ACC112 (cell line): ENCODE data around the gene PRR12.

Experiments used
- H2AFZ ChIP-seq: fragments of 200-600 bp; sonication (generic); one replicate; pipeline ENCODE4 v1.6.0; 2017; ENCODE audit warnings: antibody characterized with exemption, low read length; ENCODE audit not compliant: unreplicated experiment
- H3K27ac ChIP-seq: fragments of 200-600 bp; sonication (generic); 2 replicates; pipeline ENCODE4 v1.5.1; 2014; ENCODE audit warnings: low read depth, mild to moderate bottlenecking, antibody characterized with exemption, low read length, moderate library complexity
- H3K27me3 ChIP-seq: fragments of 200-600 bp; sonication (generic); 2 replicates; pipeline ENCODE4 v1.6.1; 2014; ENCODE audit warnings: mild to moderate bottlenecking, antibody characterized with exemption, low read length, moderate library complexity, mixed read lengths; ENCODE audit not compliant: insufficient read depth
- H3K36me3 ChIP-seq: fragments of 200-600 bp; sonication (generic); 2 replicates; pipeline ENCODE4 v1.6.1; 2016; ENCODE audit warnings: mild to moderate bottlenecking, antibody characterized with exemption, low read length, moderate library complexity, mixed read lengths; ENCODE audit not compliant: insufficient read depth
- H3K4me1 ChIP-seq: fragments of 200-600 bp; sonication (generic); one replicate; pipeline ENCODE4 v1.6.1; 2016; ENCODE audit warnings: low read length, mixed read lengths; ENCODE audit not compliant: insufficient read depth, unreplicated experiment, control insufficient read depth
- H3K4me3 ChIP-seq: fragments of 200-600 bp; sonication (generic); 2 replicates; pipeline ENCODE4 v1.5.1; 2014; ENCODE audit warnings: mild to moderate bottlenecking, low read depth, low read length
- H3K79me2 ChIP-seq: fragments of 200-600 bp; sonication (generic); one replicate; pipeline ENCODE4 v1.6.0; 2016; ENCODE audit warnings: low read length; ENCODE audit not compliant: control insufficient read depth, unreplicated experiment, insufficient read depth

PRR12 gene

GRCh38 chr19:49639401-49640112 lies 48.6 kb downstream of the PRR12 start:
- Histone ChIP-seq H3K27me3 (no peaks in the 10 kb centered on the region), H3K27ac (peak overlapping the region; percentile 83), H2AFZ (no peak overlapping the region), H3K4me1 (peaks cover 21% of the 10 kb centered on the region), H3K79me2 (peaks cover 38% of the 10 kb centered on the region), H3K36me3 (peaks cover 5% of the 10 kb centered on the region; the same call in 1 of the 2 replicates), H3K4me3 (peak overlapping the region; percentile 95)

- Histone ChIP-seq H3K4me3 (peak within 1 kb of the TSS; percentile 95), H3K4me1 (peaks cover 21% of the 10 kb centered on the region), H2AFZ (no peak within 1 kb of the TSS), H3K27ac (peak within 1 kb of the TSS; percentile 100), H3K27me3 (no peaks in the 10 kb centered on the region), H3K36me3 (no peaks in the 10 kb centered on the region), H3K79me2 (peaks cover 45% of the 10 kb centered on the region)
Observed at GRCh38 chr19:49640113-49640898, 49.3 kb downstream of the PRR12 start, which contains the start of gene RRAS. Gene RRAS, minus strand, starts transcription at chr19:49640143. Its CDS starts 45 bp downstream, at chr19:49640098.

DNA sequence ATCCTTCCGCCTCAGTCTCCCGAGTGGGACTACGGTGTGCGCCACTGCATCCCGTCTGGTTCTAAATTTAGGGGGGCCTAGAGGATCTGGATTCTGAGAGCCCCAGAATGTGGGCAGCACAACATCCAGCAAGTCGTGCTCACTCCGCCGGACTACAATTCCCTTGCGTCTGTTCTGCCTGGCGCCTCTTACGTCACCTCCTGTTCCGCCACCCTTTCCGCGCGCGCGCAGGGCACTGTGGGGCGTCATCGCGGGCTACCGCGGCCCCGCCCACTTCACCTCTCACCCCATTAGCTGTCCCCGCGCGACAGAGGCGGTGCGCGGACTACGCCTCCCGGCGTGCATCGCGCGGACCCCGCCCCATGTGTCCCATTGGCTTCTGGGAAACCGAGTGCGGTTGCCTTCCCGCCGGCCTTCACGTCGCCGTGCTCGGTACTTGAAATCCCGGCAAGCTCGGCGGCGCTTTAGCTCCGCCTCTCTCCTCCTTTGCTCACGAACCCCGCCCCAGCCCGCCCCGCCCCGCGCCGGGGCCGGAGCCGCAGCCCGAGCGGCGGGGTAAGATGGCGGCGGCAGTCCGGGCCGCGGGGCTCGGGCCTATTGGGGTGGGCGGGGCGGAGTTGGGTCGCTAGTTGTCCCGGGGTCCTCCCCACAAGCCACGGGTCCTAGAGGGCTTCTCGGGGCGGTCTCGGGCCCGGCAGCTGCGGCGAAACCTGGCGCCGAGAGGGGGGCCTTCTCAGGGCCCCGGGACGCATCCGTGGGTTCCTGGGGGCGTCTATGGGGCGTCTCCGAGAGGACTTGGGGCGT lies 50.9 kb downstream of the PRR12 start, which contains the start of gene SCAF1:
Gene SCAF1, plus strand, starts transcription at position 522 of the 804 bp plus-strand sequence. CDS start 2,818 bp downstream, outside the sequence.
- Histone ChIP-seq H3K4me3 (peak within 1 kb of the TSS; percentile 99), H3K79me2 (peaks cover 49% of the 10 kb centered on the region), H3K36me3 (no peaks in the 10 kb centered on the region), H2AFZ (no peak within 1 kb of the TSS), H3K27ac (peak within 1 kb of the TSS; percentile 100), H3K4me1 (peaks cover 21% of the 10 kb centered on the region), H3K27me3 (no peaks in the 10 kb centered on the region)

DNA sequence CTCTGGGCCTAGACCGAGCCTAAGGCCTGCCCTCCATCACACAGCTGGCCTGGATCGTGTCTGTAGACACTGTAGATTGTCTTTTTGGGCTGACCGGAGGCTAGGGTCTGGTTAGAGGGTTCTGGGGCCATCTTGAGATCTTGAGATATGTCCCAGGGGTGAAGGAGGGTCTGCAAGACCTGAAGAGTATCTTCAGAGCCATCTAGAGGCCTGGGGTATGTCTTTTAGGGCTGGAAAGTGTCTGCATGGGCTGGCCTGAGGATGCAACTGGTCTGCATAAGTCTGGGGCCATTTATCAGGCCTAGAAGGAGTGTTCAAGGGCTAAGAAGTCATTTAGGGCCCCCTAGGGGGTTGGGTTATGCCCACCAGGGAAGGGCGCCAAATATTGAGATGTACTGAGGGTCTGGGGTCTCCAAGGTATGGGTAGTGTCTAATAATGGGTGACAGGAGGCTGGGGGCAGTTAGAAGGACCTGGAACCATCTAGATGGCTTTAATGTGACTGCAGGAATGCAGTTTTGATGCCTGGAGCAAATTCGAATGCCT lies 51.6 kb downstream of the PRR12 start:
- H3K4me1 ChIP-seq = peaks cover 21% of the 10 kb centered on the region
- H3K36me3 ChIP-seq = no peaks in the 10 kb centered on the region
- H3K27me3 ChIP-seq = no peaks in the 10 kb centered on the region
- peak overlapping the region; percentile 99 for H3K4me3 ChIP-seq
- H3K27ac ChIP-seq = peak overlapping the region; percentile 100
- H2AFZ ChIP-seq = no peak overlapping the region
- peaks cover 53% of the 10 kb centered on the region for H3K79me2 ChIP-seq

GRCh38 chr19:49643466-49643865 lies 52.5 kb downstream of the PRR12 start:
- H3K4me1 ChIP-seq = peaks cover 17% of the 10 kb centered on the region
- no peak overlapping the region for H3K27ac ChIP-seq
- no peaks in the 10 kb centered on the region for H3K27me3 ChIP-seq
- no peaks in the 10 kb centered on the region for H3K36me3 ChIP-seq
- no peak overlapping the region for H2AFZ ChIP-seq
- peaks cover 48% of the 10 kb centered on the region for H3K79me2 ChIP-seq
- peak overlapping the region; percentile 99 for H3K4me3 ChIP-seq

DNA sequence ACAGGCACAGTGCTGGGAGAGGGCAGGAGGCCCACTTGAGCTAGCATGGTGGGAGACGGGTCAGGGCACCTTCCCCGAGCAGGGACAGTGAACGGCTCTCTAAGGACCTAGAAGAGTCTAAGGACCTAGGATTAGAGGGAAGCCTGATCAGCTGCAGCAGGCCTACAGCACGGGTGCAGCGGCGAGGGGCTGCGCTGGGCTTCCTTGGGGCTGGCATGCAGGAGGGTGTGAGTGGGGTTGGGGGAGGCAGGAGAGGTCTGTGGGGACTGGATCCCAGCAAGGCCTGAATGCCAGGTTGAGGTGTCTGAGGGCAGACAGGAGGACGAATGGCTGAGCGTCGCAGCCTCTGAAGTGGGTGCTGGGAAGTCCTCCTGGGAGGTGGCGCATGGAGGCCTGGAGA lies 54.6 kb downstream of the PRR12 start:
- peaks cover 44% of the 10 kb centered on the region for H3K79me2 ChIP-seq
- H3K27ac ChIP-seq = no peak overlapping the region
- H3K36me3 ChIP-seq = 0 out of 2 replicates have a peak, but pooled peaks cover 3% of the 10 kb centered on the region
- no peak overlapping the region for H2AFZ ChIP-seq
- H3K27me3 ChIP-seq = no peaks in the 10 kb centered on the region
- H3K4me1 ChIP-seq = peaks cover 14% of the 10 kb centered on the region
- H3K4me3 ChIP-seq = no peak overlapping the region

DNA sequence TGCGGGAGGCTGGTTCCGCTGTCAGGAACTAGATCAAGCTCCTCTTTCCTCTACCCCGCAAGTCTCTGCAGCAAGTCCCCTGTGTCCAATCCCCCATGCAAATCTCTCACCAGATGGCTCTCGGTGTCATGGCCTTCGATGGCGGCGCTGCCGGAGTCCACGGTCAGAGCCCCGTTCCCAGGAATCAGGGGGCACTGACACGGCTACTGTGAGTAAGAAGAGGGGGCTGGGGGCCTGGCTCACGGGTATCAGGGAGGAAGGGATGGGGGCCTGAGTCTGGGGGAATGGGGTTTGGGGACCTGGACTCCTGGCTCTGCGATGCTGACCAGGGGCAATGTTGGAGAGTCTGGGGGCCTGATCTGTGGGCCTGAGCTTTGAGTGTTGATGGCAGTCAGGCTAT lies 55.0 kb downstream of the PRR12 start:
- no peak overlapping the region for H3K27ac ChIP-seq
- peaks cover 14% of the 10 kb centered on the region for H3K4me1 ChIP-seq
- no peak overlapping the region for H2AFZ ChIP-seq
- H3K36me3 ChIP-seq = 0 out of 2 replicates have a peak, but pooled peaks cover 3% of the 10 kb centered on the region
- no peaks in the 10 kb centered on the region for H3K27me3 ChIP-seq
- H3K4me3 ChIP-seq = no peak overlapping the region
- peaks cover 44% of the 10 kb centered on the region for H3K79me2 ChIP-seq

DNA sequence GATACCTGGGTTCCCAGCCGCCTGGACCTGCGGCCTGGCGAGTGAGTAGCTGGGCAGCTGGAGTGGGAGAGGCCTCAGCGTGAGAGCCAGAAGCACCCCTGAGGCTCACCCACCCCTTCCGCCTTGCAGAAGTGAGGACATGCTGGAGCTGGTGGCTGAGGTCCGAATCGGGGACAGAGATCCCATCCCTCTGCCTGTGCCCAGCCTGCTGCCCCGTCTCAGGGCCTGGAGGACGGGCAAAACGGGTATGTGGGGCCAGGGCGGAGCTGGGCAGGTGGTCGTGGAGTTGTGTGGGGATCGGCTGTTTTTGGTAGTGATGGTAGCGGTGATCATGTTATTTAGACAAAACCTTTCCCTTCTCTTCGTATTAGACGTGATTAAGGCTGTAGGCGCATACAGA lies 55.6 kb downstream of the PRR12 start:
- Histone ChIP-seq H3K27ac (no peak overlapping the region), H3K36me3 (0 out of 2 replicates have a peak, but pooled peaks cover 3% of the 10 kb centered on the region)

GRCh38 chr19:49651029-49651819 lies 60.2 kb downstream of the PRR12 start:
- Histone ChIP-seq H3K27ac (no peak overlapping the region), H3K36me3 (0 out of 2 replicates have a peak, but pooled peaks cover 3% of the 10 kb centered on the region), H3K79me2 (peaks cover 8% of the 10 kb centered on the region), H3K4me1 (no peaks in the 10 kb centered on the region), H3K27me3 (no peaks in the 10 kb centered on the region), H3K4me3 (no peak overlapping the region), H2AFZ (no peak overlapping the region)

More for the DNA sequence above, 55.6 kb downstream of the PRR12 start:
- H3K79me2 ChIP-seq = peaks cover 44% of the 10 kb centered on the region
- no peak overlapping the region for H2AFZ ChIP-seq
- H3K4me3 ChIP-seq = no peak overlapping the region
- H3K4me1 ChIP-seq = peaks cover 14% of the 10 kb centered on the region
- no peaks in the 10 kb centered on the region for H3K27me3 ChIP-seq
